Left ventricle myocardium inferior (tissue), 1 donor: ENCODE results near the gene NID1. TPM values are rescaled to one million over a fixed set of nuclear protein-coding genes. Genes with fewer than 3 reads are reported as not detected.
A peak's percentile ranks its signal among the peaks of the same experiment; 100 is the strongest.

ENCODE experiments used
- DNase-seq: peaks from one replicate; pipeline ENCODE4 v3.0.0-alpha.2; 2020
- H3K27ac ChIP-seq: fragments of 200-600 bp; replicated peaks from 2 replicates; pipeline ENCODE4 v1.8.0; 2021
- H3K27me3 ChIP-seq: fragments of 200-600 bp; 2 replicates; pipeline ENCODE4 v1.8.0; 2021; ENCODE audit warnings: low read depth
- H3K36me3 ChIP-seq: fragments of 200-600 bp; 2 replicates; pipeline ENCODE4 v1.8.0; 2021
- H3K4me1 ChIP-seq: fragments of 200-600 bp; 2 replicates; pipeline ENCODE4 v1.8.0; 2021
- H3K4me3 ChIP-seq: fragments of 200-600 bp; 2 replicates; pipeline ENCODE4 v1.8.0; 2021; ENCODE audit warnings: mild to moderate bottlenecking, moderate library complexity
- H3K9me3 ChIP-seq: fragments of 200-600 bp; replicated peaks from 2 replicates; pipeline ENCODE4 v1.8.0; 2021
- intact Hi-C: fragments of 100-400 bp; cut with micrococcal nuclease; formaldehyde crosslinking; loops from one replicate; pipeline ENCODE4 v1.11.0; 2022
- total RNA-seq: library from RNA; stranded (reverse); fragmentation: NEBNext Ultra II Directional; extraction: Animal tissue kit (Norgen Biotek cat#: 25700); gene quantifications from one replicate; pipeline ENCODE4 v1.2.1, GENCODE V29; 2021
- TF ChIP-seq, protein P1 (sequence below): fragments of 200-600 bp; IDR thresholded peaks from 2 replicates; pipeline ENCODE4 v1.8.0; 2021; ENCODE audit warnings: antibody characterized with exemption, mild to moderate bottlenecking, borderline replicate concordance
- donor health status: DM: no; HTN: yes; CAD: no; lungs with severe emphysema.

Gene NID1
- total RNA-seq, 1 donor from 2014 or later: 40.4 TPM

DNA sequence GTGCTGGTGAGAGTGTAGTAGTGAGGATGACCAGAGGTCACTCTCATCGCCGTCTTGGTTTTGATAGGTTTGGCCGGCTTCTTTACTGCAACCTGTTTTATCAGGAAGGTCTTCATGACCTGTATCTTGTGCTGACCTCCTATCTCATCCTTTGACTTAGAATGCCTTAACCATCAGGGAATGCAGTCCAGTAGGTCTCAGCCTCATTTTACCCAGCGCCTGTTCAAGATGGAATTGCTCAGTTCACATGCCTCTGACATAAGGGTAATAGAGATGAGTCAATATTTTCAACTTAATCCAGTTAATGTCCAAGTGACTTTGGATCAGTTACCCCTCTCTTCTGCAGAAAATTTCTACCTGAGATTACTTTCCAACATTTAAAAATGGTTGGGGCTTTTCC lies 4.6 kb downstream of the NID1 start:
- peaks cover 97% of the 10 kb centered on the region for H3K4me1 ChIP-seq
- TF ChIP-seq, protein P1, sequence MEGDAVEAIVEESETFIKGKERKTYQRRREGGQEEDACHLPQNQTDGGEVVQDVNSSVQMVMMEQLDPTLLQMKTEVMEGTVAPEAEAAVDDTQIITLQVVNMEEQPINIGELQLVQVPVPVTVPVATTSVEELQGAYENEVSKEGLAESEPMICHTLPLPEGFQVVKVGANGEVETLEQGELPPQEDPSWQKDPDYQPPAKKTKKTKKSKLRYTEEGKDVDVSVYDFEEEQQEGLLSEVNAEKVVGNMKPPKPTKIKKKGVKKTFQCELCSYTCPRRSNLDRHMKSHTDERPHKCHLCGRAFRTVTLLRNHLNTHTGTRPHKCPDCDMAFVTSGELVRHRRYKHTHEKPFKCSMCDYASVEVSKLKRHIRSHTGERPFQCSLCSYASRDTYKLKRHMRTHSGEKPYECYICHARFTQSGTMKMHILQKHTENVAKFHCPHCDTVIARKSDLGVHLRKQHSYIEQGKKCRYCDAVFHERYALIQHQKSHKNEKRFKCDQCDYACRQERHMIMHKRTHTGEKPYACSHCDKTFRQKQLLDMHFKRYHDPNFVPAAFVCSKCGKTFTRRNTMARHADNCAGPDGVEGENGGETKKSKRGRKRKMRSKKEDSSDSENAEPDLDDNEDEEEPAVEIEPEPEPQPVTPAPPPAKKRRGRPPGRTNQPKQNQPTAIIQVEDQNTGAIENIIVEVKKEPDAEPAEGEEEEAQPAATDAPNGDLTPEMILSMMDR: no peak
- intact Hi-C loops: no loop called here
- H3K4me3 ChIP-seq: peak overlapping the region; percentile 92
- no peaks in the 10 kb centered on the region for H3K27me3 ChIP-seq
- H3K9me3 ChIP-seq: no peaks in the 10 kb centered on the region
- DNase-seq: no peak
- H3K27ac ChIP-seq: peak overlapping the region; percentile 51
- H3K36me3 ChIP-seq: peaks cover 33% of the 10 kb centered on the region

DNA sequence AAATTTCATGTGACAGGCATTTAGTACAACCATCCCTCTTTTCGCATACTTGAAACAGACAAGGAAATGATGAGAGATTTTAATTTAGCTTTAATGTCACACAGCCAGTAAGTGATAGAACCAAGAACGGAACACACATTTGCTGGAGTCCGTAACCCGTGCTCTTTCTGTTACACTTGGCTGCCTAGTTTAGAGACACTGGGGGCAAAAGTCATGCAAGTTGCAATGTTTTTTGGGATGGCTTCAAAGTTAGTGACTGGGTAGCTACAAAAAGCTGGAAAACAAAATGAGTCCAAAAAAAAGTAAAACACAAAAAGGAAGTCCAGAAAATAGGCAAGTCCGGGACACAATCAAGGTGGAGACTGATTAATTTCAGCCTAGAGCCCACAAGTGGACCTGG lies 5.9 kb downstream of the NID1 start:
- Histone ChIP-seq H3K27me3 (no peaks in the 10 kb centered on the region), H3K4me1 (peaks cover 93% of the 10 kb centered on the region), H3K4me3 (peak overlapping the region; percentile 92), H3K9me3 (no peaks in the 10 kb centered on the region), H3K36me3 (peaks cover 41% of the 10 kb centered on the region), H3K27ac (peak overlapping the region; percentile 51)
- intact Hi-C loops: no loop called here
- DNase-seq: no peak
- TF ChIP-seq, protein P1: no peak

DNA sequence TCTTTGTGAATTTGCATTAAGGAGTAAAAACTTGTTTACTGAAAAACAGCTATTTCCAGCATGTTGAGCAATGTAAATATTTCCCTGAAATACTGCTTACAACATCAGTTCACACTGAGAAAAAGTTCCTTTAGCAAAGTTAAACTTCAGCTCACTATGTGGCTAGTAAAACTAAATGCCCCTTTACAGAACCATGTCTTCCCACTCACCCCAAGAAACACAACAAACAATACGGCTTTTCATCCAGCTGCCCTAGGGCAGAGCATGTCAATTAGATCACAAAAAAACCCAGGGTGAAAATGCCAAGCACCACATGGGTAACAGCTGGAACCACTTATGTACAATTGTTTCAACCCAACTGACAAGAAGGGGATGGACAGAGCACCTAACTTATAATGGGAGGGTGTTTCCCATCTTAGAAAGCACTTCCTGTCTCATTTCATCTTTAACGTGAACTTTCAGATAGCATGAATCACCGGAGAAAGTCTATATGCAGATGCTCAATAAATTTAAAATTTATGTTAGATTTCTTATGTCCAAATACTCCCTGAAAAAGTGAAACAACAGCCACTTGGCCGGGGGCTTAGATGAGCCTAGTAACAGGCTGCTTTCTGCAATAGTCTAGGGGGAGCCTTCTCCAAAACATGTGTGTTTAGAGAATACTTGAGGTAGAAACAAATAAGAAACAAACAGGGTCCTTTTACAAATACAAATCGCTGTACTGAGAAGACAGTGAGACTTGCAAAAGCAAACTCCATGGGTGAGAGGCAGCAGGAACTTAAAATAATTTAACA lies 6.6 kb downstream of the NID1 start:
- TF ChIP-seq, protein P1: no peak
- peaks cover 93% of the 10 kb centered on the region for H3K4me1 ChIP-seq

DNA sequence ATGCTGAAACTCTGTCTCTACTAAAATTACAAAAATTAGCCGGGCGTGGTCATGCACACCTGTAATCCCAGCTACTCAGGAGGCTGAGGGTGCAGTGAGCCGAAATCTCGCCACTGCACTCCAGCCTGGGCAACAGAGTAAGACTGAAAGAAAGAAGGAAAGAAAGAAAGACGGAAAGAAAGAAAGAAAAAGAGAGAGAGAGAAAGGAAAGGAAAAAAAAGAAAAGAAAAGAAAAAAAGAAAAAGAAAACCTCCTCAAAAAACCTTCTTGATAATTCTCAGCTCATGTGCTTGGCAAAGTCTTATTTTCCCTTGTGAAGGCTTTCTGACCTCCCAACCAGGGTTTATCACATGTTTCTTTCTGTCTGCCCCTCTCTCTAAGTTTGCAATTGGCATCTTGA lies 7.3 kb downstream of the NID1 start:
- Histone ChIP-seq H3K27ac (peak overlapping the region; percentile 51), H3K9me3 (no peaks in the 10 kb centered on the region), H3K4me3 (peak overlapping the region; percentile 92), H3K36me3 (peaks cover 38% of the 10 kb centered on the region), H3K27me3 (no peaks in the 10 kb centered on the region), H3K4me1 (peaks cover 93% of the 10 kb centered on the region)
- no peak for DNase-seq
- TF ChIP-seq, protein P1: no peak
- intact Hi-C loops: no loop called here

More for the DNA sequence above, 6.6 kb downstream of the NID1 start:
- intact Hi-C loops: no loop called here
- Histone ChIP-seq H3K9me3 (no peaks in the 10 kb centered on the region), H3K27me3 (no peaks in the 10 kb centered on the region), H3K36me3 (peaks cover 44% of the 10 kb centered on the region), H3K27ac (peak overlapping the region; percentile 51), H3K4me3 (peak overlapping the region; percentile 92)
- DNase-seq: no peak

DNA sequence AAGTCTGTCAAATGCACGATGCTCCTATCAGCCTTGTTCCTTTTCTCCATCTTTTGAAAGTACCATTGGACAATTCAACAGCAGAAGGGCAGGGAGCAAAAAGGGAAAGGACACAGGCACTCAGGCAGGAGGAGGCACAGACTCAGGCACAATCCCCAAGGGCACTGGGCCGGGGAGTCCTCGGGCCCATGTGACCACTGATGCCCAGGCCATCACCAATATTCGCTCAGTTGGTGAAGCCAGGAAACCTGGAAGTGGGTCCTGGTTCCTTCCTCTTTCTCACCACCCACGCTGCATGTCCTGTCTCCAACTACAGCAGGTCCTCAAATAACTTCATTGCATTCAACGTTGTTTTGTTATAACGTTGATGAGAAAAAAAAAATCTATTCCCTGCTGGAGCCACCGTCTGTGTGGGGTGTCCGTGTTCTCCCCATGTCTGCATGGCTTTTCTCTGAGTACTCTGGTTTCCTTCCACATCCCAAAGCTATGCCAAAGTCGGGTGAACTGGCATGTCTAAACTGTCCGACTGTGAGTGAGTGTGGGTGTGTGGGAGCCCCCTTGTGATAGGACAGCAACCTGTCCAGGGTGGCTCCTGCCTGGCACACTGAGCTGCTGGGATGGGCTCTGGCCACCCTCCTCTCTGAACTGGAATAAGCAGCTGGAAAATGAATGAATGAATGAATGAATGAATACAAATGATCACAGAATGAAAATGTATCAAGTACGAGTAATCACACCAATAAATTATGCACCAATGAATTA lies 12.5 kb downstream of the NID1 start:
- peak overlapping the region; percentile 68 for H3K27ac ChIP-seq
- intact Hi-C loops: no loop called here

More for the DNA sequence above, 12.5 kb downstream of the NID1 start:
- Histone ChIP-seq H3K4me1 (peaks cover 68% of the 10 kb centered on the region), H3K4me3 (peak overlapping the region; percentile 36), H3K9me3 (no peaks in the 10 kb centered on the region), H3K27me3 (no peaks in the 10 kb centered on the region), H3K36me3 (peaks cover 40% of the 10 kb centered on the region)
- DNase-seq: no peak
- TF ChIP-seq, protein P1: no peak
